ENCODE measurements around the gene RNU1-4.
"Not testable (repeated sequence)": the region's sequence is repeated elsewhere in the genome, so short reads cannot be mapped to it uniquely, and the experiment has no call there.

RNU1-4 gene

GRCh38 chr1:16709659-16710087 is 30.6 kb upstream of the RNU1-4 start:
- DNase-seq, result not testable (repeated sequence)

DNA sequence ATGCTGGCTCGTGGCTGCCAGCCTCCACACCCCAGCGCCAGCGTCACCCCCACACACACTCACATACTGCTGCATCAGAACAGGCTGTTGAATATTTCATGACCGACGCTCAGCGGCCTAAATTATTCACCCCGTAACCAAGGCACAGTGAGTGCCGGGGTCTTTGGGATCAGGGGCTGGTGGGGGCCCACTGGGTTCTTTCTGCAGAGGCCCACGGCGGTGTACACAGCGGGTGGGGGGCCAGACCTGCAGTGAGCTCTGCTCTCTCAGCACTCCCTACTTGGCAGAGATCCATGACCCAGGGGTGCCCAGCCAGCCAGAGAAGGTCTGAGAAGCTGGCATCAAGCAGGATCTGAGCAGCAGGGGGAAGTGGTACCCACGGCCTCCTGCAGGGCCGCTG is 29.7 kb upstream of the RNU1-4 start:
- not testable (repeated sequence) for DNase-seq

DNA sequence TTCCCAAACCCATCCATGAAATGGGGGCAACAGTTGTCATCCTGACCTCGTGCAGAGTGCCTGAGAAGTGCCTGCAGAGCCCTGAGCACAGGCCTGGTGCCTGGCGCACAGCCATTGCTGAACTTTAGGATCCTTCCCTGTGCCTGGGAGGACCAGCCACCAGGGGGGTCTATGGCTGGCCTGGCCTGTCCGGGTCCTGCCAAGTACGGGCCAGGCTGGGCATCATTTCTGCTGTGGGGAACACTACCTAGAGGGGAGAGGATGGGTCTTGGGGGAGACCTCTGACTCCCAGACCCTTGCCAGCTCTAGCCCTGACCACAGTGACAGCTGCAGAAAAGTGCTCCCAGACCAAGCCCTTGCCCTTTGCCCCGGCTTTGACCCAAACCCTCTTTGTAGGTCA is 28.2 kb upstream of the RNU1-4 start:
- not testable (repeated sequence) for DNase-seq

DNA sequence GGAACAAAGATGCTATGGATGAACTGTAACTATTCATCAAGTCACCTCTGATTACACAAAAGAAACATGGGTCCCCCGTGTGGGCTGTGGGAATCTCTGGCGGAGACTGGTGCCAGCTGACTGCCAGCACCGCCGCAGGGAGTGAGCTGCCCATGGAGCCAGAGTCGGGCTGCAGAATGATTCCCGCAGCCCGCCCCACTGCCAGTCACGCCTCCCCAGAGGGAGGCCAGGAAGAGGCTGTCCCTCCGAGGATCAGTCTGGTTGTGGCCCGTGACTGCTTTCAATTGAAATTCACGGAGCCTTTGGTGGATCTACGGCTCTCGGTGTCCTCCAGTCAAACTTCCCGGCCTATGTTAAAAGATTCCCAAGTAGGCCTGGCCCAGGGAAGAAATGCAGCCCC is 27.7 kb upstream of the RNU1-4 start:
- not testable (repeated sequence) for DNase-seq

DNA sequence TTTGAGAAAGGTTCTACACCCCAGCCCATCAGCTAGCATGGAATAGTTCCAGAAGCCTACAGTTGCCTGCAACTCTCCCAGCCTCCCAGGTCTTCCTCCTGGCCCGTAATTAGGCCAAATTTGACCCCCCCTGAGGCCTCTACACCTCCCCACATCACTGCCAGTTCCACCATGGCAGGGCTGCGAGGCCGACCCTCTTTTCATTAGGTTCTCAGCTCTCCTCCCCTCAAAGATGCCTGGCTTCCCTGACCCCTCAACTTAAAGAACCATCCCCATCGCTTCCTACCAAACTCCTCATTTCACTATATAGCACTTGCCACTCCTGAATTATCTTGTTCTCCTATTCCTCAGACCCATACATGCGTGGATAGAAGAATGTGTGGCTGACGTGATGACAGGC is 27.3 kb upstream of the RNU1-4 start:
- not testable (repeated sequence) for DNase-seq

DNA sequence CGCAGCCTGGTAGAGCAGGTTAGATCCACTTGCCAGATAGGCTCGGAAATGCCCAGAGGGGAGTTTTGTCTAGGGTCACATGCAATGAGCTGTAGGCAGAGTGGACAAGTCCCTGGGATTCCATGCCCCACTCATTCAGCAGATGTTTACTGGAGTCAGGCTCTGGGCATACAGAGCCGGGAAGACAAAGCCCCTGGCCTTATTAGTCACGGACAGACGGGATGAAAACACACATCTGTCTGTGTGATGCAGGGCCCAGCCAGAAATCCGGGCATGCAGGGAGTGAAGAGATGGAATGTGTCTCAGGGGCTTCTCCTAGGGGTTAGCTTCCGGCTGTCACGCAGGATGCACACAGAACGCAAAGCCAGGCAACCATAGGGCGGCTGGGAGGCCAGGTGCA is 26.8 kb upstream of the RNU1-4 start:
- DNase-seq, result not testable (repeated sequence)

DNA sequence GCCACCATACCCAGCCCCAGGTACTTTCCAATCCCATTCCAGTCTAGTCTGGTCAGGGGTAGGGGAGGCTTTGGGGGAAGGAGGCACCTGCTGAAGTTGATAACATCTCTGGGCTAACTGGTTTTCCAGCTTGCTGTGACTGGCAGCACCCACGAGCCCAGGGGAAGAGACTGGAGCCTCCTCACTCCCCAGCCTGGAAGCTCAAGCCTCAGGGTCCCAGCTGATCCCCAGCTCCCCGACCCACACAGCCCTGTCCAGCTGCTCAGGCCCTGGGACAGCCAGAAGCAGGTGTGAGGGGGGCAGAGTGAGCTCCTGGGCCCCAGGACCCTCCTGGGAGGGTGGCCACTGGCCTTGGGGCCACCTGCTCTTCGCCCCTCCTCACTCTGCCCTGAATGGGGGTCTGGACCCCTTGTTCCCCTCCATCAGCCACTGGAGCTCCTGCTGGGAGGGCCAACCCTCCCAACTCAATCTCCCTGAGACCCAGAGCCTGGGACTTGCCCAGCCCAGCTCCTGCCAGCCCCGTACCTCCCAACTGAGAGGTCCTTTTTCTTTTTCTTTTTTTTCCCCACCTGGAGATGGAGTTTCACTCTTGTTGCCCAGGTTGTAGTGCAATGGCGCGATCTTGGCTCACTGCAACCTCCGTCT is 23.5 kb upstream of the RNU1-4 start:
- no peak for DNase-seq

- DNase-seq, result no peak
These were observed 22.8 kb upstream of the RNU1-4 start for GRCh38 chr1:16717336-16718098.

DNA sequence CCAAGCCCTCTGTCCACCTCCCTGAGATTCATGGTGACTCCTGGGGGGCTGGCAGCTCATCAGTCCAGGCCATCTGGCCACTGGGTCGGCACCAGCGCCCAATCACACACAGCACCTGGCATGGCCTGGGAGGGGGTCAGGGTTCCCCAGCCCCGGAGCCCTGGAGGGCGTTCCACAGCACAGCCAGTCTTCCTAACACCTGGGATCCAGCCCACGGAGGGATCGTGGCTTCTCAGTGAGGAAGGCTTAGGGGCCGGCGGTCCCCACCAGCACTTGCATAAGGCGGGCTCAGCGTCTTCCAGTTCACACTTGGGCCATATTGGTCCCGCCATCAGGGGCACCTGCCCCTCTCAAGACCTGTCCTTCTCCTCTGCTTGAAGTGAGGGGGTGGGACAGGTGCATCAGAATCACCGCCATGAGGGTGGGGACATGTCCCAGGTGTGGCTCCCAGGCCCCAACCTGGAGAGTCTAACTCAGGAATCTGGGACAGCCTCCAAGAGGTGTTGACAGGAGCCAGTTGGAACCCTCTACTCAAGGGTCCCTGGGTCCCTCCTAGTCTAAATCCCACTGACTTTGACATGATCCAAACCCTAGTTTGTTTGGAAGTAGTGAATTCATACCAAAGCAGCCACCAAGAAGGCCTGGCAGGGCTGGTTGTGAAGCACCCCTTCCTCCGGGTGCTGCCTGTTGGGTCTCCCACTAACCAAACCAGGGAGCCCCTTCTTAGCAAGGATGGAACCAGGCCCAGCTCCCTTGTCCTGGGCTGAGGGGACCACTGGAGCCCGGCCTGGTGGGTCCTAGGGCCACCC is 22.0 kb upstream of the RNU1-4 start:
- not testable (repeated sequence) for DNase-seq

- no peak for DNase-seq
These were observed 21.3 kb upstream of the RNU1-4 start for GRCh38 chr1:16718908-16719533.

- no peak for DNase-seq
These were observed 20.6 kb upstream of the RNU1-4 start for GRCh38 chr1:16719571-16720350.

- DNase-seq, result no peak
These were observed 19.7 kb upstream of the RNU1-4 start for GRCh38 chr1:16720351-16721223.

- DNase-seq, result no peak
These were observed 18.3 kb upstream of the RNU1-4 start for GRCh38 chr1:16721871-16722641.

DNA sequence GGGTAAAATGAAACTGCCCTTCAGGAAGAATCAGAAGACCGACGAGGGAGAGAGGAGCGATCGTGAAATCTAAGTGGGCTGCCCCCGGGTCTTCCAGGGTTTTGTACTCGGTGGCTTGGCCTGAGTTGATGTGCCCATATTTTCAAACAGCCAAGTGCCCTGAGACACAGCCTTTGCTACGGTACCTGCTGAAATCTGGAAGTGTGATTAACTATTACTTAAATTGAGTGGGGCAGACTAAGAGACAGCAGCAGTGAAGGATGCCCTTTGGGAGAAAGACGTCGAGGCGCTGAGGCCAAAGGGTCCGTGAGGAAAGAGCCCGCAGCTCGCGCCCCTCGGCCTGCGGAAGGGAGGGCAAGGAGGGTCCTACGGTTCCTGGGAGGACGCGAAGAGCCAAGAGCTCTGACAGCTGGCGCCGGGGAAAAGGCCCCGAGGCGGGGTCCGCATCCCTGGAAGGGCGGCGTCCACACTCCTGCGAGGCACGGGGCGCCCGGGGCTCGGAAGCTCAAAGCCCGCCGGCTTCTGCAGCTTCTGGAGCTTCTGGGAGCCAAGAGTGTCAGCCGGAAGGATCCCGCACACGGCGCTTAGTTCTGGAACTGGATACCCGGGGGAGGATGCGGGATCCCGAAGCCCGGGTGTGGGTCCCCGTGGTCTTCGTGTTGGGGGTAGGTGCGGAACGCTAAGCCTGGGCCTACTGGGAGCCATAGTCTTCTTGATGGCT is 15.4 kb upstream of the RNU1-4 start:
- no peak for DNase-seq

GRCh38 chr1:16725439-16726245 is 14.7 kb upstream of the RNU1-4 start:
- DNase-seq, result not testable (repeated sequence)

DNA sequence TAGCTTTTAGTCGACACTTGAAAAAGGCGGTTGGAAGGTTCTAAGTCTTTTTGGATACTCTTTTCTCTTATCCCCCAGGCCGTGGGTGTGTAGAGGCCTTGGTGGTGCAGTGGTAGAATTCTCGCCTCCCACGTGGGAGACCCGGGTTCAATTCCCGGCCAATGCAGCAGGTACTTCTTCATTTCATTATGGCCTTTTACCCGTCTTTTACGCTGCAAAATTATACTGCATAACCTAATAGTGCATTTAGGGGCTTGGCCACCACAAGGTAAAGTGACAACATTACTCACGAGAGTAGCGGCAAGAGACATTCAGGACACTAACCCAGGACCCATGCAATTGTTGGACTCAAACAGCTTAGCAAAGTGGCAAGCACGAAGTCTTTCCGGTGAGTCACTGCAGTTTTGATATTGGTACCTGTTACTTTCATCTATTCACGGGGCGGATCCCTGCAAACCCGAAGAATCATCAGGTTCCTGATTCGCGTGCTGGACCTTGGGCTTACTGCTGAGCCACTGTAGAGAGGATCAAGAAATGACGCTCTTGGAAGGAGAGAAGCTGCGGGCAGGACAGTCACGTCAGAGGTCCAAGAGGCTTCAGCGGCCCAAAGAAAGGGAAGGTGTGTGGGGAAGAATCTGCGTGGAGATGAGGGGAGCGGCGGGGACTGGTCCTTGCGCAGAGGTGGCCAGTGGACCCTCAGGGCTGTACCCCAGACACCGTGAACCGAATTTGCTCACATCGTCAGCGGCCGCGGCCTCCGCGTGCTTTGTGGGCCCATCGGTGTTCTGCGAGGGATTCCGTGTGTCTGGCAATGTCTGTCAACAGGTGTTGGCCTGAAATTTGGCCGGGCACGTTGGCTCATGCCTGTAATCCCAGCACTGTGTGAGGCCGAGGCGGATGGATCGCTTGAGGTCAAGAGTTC is 12.9 kb upstream of the RNU1-4 start:
- DNase-seq, result no peak

- not testable (repeated sequence) for DNase-seq
These were observed 11.9 kb upstream of the RNU1-4 start for GRCh38 chr1:16728243-16728949.
